GM18507 (cell line): ENCODE results near the gene ZSCAN2.

ENCODE experiments used
- DNase-seq: peaks from one replicate; pipeline ENCODE4 v3.0.0; 2011; ENCODE audit warnings: low read depth; ENCODE audit not compliant: insufficient read length; ENCODE audit errors: extremely low spot score
- FAIRE-seq: peaks from 2 replicates; lab custom pipeline; 2011; peaks lifted over from hg19 to GRCh38; lab: Jason Lieb, UNC

ZSCAN2 gene

DNA sequence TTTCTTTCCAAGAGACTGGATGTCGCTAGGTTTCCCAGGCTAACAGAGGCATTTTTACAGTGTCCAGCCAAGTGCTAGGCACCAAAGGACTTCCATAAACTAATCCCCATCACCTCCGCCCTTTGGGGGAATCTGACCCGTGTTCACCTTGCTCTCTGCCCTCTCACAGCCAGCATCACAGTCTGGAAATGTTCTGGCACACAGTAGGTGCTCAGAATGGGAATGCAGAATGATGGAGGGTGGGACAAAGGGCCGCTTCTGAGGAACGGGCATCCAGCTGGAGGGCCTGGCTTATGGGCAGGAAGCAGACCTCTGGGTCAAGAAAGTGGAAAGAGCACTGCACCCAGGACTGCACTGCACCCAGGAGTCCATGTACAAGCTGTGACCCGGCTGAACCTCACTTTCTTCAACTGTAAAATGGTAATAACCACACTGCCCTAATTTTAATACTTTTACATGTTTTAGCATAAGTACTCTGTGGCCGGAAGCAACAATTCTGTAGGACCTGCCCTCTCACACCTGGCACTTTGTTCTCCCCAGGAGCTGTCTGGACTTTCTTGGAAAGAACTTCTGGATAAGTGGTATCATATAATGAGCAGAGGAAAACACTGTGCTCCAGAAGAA, 58.1 kb downstream of the ZSCAN2 start:
- DNase-seq (no peak), FAIRE-seq (no peak)

GRCh38 chr15:84659904-84660781, 59.3 kb downstream of the ZSCAN2 start:
- FAIRE-seq = no peak

DNA sequence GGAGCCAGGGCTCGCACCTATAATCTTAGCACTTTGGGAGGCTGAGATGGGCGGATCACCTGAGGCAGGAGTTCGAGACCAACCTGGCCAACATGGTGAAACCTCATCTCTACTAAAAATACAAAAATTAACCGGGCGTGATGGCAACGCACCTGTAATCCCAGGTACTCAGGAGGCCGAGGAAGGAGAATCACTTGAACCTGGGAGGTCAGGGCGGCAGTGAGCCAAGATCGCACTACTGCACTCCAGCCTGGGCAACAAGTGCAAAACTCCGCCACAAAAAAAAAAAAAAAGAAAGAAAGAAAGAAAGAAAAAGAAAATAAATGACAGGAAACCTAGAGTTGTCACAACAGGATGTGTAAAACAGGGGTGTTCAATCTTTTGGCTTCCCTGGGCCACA, 60.2 kb downstream of the ZSCAN2 start:
- no peak for DNase-seq
- FAIRE-seq = no peak

More at GRCh38 chr15:84659904-84660781, 59.3 kb downstream of the ZSCAN2 start:
- DNase-seq = no peak

GRCh38 chr15:84666373-84666772, 65.6 kb downstream of the ZSCAN2 start:
- DNase-seq (no peak), FAIRE-seq (no peak)

GRCh38 chr15:84668221-84668982, 67.6 kb downstream of the ZSCAN2 start:
- FAIRE-seq = no peak
- DNase-seq = no peak

DNA sequence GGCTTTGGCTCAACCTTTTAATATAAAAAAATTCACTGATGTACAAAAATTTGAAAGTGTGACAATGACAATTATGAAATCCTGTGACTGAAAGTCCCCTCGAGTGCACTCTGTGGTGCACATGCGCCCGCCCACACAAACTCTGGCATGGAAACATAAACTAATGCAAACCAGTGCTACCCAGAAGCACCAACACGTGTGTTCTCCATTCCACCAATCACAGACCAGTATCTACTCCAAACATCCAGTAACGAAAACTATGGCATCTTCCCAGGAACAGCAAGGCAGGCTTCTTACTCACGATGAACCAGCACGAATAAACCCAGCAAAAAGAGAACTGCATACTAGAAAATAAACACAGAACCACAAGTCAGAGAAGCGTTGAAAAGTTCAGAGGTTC, 68.9 kb downstream of the ZSCAN2 start:
- no peak for DNase-seq
- FAIRE-seq = no peak

DNA sequence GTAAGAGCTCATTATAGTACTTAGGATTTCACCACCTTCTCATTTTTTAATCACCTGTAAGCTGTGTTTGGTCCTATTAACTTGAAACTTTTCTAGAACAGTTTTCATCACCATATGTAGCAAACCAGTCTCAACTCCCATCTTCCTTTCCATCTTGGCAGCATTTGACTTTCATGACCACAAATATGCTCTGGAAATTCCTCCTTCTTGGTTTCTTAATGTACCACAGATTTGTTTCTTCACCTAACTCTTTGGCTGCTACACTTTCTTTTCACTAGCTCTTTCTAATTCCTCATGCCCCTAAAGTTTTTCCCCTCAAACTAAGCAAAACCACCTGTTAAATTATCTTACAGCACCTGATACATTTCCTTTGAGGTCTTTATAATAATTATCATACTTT, 70.4 kb downstream of the ZSCAN2 start:
- no peak for FAIRE-seq
- DNase-seq = no peak
